Activated B cell treated with CpG ODN at 0.5 μM for 24 hours (primary cell): ENCODE results near the gene EEF1AKMT4. TPM values are rescaled to one million over a fixed set of nuclear protein-coding genes. Genes with fewer than 3 reads are reported as not detected.

ENCODE experiments used
- ATAC-seq: fragments of 200-7000 bp; cut with Tn5 transposase; one replicate; pipeline ENCODE4 v1.10.0; 2021; ENCODE audit warnings: low read depth, mild to moderate bottlenecking, moderate library complexity
- CTCF ChIA-PET: fragments of 350-600 bp; sonication (Branson Sonifier 250); formaldehyde crosslinking; loops from one replicate; lab custom pipeline; 2021; ENCODE audit warnings: antibody characterized with exemption; lab: Charles Lee
- POLR2A ChIA-PET: fragments of 350-600 bp; sonication (Branson Sonifier 250); formaldehyde crosslinking; loops from one replicate; lab custom pipeline; 2021; ENCODE audit warnings: antibody characterized with exemption; lab: Charles Lee
- DNase-seq: peaks from one replicate; pipeline ENCODE4 v3.0.0; 2022
- H3K27ac Mint-ChIP-seq: one replicate; pipeline ENCODE4 v1.8.0; 2020; ENCODE audit warnings: mixed read lengths
- H3K27me3 Mint-ChIP-seq: one replicate; pipeline ENCODE4 v1.8.0; 2021; ENCODE audit warnings: mixed read lengths
- H3K36me3 Mint-ChIP-seq: one replicate; pipeline ENCODE4 v1.8.0; 2021; ENCODE audit warnings: low read depth, mixed read lengths
- H3K4me1 Mint-ChIP-seq: one replicate; pipeline ENCODE4 v1.8.0; 2021; ENCODE audit warnings: mixed read lengths
- H3K4me3 Mint-ChIP-seq: one replicate; pipeline ENCODE4 v1.8.0; 2020; ENCODE audit warnings: mild to moderate bottlenecking, mixed read lengths
- H3K9me3 Mint-ChIP-seq: one replicate; pipeline ENCODE4 v1.8.0; 2020; ENCODE audit warnings: mixed read lengths
- intact Hi-C: fragments of 100-400 bp; cut with micrococcal nuclease; formaldehyde crosslinking; loops from one replicate; pipeline ENCODE4 v1.15.1; 2024
- total RNA-seq: library from RNA; stranded (reverse); gene quantifications from 2 replicates; pipeline ENCODE4 v1.2.3, GENCODE V29; 2022
- TF ChIP-seq, protein P1 (sequence below): fragments of 200-600 bp; IDR thresholded peaks from one replicate; pipeline ENCODE4 v1.8.0; 2022; ENCODE audit warnings: antibody characterized with exemption, mild to moderate bottlenecking

The EEF1AKMT4 gene
- total RNA-seq, 1 donor from 2014 or later: 2.9 TPM

DNA sequence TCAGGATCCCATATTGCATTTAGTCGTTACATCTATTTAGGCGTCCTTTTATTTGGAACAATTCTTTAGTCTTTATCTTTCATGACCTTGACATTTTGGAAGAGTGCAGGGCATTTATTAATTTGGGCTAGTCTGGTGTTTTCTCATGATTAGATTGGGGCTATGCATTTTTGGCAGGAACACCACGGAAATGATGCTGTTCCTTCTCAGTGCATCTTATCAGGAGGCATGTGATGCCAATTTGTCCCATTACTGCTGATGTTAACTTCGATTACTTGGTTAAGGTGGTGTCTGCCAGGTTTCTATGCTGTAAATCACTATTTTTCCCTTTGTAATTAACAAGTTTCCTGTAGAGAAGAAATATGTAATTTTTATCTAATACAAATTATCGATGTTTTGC lies 38.2 kb upstream of the EEF1AKMT4 start:
- Mint-ChIP-seq H3K27me3 (peaks cover 16% of the 10 kb centered on the region), H3K4me1 (no peaks in the 10 kb centered on the region), H3K36me3 (no peaks in the 10 kb centered on the region), H3K9me3 (no peaks in the 10 kb centered on the region), H3K27ac (no peak overlapping the region), H3K4me3 (no peak overlapping the region)
- TF ChIP-seq, protein P1, sequence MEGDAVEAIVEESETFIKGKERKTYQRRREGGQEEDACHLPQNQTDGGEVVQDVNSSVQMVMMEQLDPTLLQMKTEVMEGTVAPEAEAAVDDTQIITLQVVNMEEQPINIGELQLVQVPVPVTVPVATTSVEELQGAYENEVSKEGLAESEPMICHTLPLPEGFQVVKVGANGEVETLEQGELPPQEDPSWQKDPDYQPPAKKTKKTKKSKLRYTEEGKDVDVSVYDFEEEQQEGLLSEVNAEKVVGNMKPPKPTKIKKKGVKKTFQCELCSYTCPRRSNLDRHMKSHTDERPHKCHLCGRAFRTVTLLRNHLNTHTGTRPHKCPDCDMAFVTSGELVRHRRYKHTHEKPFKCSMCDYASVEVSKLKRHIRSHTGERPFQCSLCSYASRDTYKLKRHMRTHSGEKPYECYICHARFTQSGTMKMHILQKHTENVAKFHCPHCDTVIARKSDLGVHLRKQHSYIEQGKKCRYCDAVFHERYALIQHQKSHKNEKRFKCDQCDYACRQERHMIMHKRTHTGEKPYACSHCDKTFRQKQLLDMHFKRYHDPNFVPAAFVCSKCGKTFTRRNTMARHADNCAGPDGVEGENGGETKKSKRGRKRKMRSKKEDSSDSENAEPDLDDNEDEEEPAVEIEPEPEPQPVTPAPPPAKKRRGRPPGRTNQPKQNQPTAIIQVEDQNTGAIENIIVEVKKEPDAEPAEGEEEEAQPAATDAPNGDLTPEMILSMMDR: no peak
- no peak for DNase-seq
- POLR2A ChIA-PET: no interaction called here
- CTCF ChIA-PET: interaction anchor here (1.1 kb wide), 1 partner anchor 17 kb away, joined by 3 read pairs; no protein-coding TSS in a partner anchor
- intact Hi-C loops: no loop called here
- no peak for ATAC-seq

GRCh38 chr3:184211718-184212117 lies 37.8 kb upstream of the EEF1AKMT4 start:
- Mint-ChIP-seq H3K4me3 (no peak overlapping the region), H3K4me1 (no peaks in the 10 kb centered on the region), H3K27ac (no peak overlapping the region), H3K27me3 (peaks cover 12% of the 10 kb centered on the region), H3K36me3 (no peaks in the 10 kb centered on the region), H3K9me3 (no peaks in the 10 kb centered on the region)
- DNase-seq (no peak), ATAC-seq (no peak)
- TF ChIP-seq, protein P1: no peak
- intact Hi-C loops: no loop called here
- ChIA-PET POLR2A (no interaction called here), CTCF (interaction anchor here (1.1 kb wide), 1 partner anchor 16 kb away, joined by 3 read pairs; no protein-coding TSS in a partner anchor)

GRCh38 chr3:184218814-184219213 lies 30.7 kb upstream of the EEF1AKMT4 start:
- H3K27ac Mint-ChIP-seq: no peak overlapping the region
- no peaks in the 10 kb centered on the region for H3K36me3 Mint-ChIP-seq
- H3K4me1 Mint-ChIP-seq: no peaks in the 10 kb centered on the region
- ChIA-PET POLR2A (interaction anchor here (0.6 kb wide), 1 partner anchor 156 kb away, joined by 4 read pairs; no protein-coding TSS in a partner anchor), CTCF (interaction anchor here (1.5 kb wide), 1 partner anchor 9 kb away, joined by 4 read pairs; no protein-coding TSS in a partner anchor)
- no peaks in the 10 kb centered on the region for H3K9me3 Mint-ChIP-seq
- ATAC-seq (no peak), DNase-seq (no peak)
- no peak overlapping the region for H3K4me3 Mint-ChIP-seq
- TF ChIP-seq, protein P1: no peak
- H3K27me3 Mint-ChIP-seq: peaks cover 16% of the 10 kb centered on the region
- intact Hi-C loops: no loop called here

GRCh38 chr3:184222521-184222920 lies 27.0 kb upstream of the EEF1AKMT4 start:
- intact Hi-C loops: no loop called here
- Mint-ChIP-seq H3K27me3 (peaks cover 22% of the 10 kb centered on the region), H3K4me3 (no peak overlapping the region), H3K36me3 (no peaks in the 10 kb centered on the region), H3K4me1 (no peaks in the 10 kb centered on the region), H3K27ac (no peak overlapping the region), H3K9me3 (no peaks in the 10 kb centered on the region)
- DNase-seq (no peak), ATAC-seq (no peak)
- CTCF ChIA-PET: no interaction called here
- POLR2A ChIA-PET: no interaction called here
- TF ChIP-seq, protein P1: no peak

DNA sequence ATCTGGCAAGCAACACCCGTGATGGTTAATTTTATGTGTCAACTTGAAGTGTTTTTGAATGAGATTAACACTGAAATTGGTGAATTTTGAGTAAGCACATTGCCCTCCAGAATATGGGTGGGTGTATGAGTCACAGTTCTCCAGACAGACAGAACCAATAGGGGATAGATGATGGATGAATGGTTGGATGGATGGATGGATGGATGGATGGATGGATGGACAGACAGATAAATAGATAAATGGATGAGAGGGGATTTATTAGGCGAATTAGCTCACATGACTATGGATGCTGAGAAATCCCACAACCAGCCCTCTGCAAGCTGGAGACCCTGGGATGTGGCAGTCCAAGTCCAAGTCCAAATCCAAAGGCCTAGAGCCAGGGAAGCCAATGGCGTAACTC lies 25.5 kb upstream of the EEF1AKMT4 start:
- TF ChIP-seq, protein P1: no peak
- peaks cover 32% of the 10 kb centered on the region for H3K27me3 Mint-ChIP-seq
- CTCF ChIA-PET: no interaction called here
- H3K36me3 Mint-ChIP-seq: no peaks in the 10 kb centered on the region
- intact Hi-C loops: no loop called here
- H3K4me3 Mint-ChIP-seq: no peak overlapping the region
- no peaks in the 10 kb centered on the region for H3K9me3 Mint-ChIP-seq
- no peak for ATAC-seq
- H3K4me1 Mint-ChIP-seq: peaks cover 5% of the 10 kb centered on the region
- DNase-seq: no peak
- POLR2A ChIA-PET: no interaction called here
- H3K27ac Mint-ChIP-seq: no peak overlapping the region
